Activated CD4-positive, CD25-positive, alpha-beta regulatory T cell treated with anti-CD3 and anti-CD28 coated beads, Interleukin-2, amount 50 U/mL, for 72 hours (primary cell): Measurements from ENCODE around the gene CCN5.
"Not testable (repeated sequence)": the region's sequence is repeated elsewhere in the genome, so short reads cannot be mapped to it uniquely, and the experiment has no call there.

Source experiments
- DNase-seq: peaks from one replicate; pipeline ENCODE4 v3.0.0; 2021

CCN5 gene

DNA sequence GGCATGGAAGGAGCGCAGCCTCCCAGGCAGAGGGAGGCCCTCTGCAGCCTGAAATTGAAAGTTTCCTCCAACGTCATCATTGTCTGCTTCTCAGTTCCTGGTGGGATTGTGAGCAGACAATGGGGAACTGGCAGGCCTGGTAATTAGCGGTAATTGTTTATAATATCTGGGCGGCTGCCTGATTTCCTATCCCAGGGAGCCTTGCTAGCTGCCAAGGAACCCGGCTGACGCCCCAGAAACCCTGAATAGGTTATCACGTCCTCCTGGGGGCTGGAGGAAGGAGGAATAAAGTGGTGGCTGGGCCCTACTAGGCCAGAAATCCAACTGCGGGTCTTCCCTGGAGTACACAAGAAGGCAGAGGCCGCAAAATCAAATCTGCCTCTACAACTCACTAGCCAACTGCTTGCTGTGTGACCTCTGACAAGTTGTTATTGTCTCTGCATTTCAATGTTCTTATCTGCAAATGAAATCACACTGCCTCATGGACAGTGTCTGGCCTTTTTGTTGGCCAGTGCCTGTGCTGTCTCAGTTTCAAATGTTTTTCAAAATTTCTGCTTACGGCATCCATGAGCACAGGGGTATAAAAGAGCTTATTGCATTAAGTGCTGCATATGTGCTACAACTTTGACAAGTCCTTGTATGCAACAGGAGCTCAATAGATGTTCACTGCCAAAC is 47.4 kb downstream of the CCN5 start:
- DNase-seq: no peak

- not testable (repeated sequence) for DNase-seq
These were observed 48.6 kb downstream of the CCN5 start for GRCh38 chr20:44763798-44764197.

GRCh38 chr20:44765091-44765490 is 49.9 kb downstream of the CCN5 start:
- no peak for DNase-seq

DNA sequence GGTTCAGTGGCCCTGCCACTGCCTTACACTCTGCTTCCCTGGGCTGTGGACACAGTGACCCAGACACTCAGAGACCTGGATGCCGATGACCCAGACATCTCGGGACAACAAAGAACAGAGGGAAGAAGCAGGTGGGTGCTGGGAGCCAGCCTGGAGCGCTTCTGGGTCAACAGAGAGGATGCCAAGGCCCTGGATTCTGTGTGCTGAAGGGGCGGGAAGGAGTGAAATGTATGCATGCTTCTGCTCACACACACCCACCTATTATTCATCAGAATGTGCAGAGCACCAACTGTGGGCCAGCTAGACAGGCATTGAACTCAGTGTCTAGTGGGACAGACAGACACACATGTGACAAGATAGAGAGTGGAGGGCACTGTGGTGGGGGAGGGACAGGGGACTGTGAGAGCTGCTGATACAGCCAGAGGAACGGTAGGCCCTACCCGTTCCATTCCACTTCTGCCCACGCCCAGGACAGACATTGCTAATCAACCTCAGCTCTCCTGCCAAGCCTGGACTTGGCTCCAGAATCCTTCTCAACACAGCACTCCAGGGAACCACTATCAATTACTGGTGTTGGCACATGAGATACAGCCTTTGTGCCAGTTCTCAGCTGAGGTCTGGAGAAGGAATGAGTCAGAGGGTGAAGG is 50.7 kb downstream of the CCN5 start:
- DNase-seq: no peak

GRCh38 chr20:44768256-44768655 is 53.1 kb downstream of the CCN5 start:
- DNase-seq: no peak

DNA sequence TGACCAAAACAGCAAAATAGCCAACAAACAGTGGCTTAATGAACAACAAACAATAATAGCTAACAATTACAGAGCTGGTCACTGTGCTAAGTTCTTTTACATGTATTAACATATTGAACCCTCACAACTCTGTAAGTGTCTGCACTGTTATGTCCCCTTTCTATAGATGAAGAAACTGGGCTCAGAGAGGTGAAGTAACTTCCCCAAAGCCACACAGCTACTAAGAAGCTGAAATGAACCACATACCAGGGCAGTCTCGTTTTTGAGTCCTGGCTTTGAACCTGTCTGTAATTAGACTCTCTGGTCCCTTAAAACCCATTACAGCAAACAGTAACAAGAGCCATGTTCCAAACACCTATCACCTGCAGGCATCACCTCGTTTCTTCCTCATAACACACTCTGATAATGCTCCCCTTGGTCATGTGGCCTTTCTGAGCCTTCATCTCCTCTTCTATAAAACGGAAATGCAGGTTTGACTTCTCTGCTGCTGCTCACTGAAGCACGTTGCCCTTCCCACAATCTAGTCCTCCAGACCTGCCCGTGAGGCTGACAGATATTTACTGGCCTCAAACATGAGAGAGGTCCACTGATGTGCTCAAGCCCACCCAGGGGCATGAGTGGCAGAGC is 53.8 kb downstream of the CCN5 start:
- DNase-seq: no peak

GRCh38 chr20:44769481-44769863 is 54.3 kb downstream of the CCN5 start:
- DNase-seq: no peak

DNA sequence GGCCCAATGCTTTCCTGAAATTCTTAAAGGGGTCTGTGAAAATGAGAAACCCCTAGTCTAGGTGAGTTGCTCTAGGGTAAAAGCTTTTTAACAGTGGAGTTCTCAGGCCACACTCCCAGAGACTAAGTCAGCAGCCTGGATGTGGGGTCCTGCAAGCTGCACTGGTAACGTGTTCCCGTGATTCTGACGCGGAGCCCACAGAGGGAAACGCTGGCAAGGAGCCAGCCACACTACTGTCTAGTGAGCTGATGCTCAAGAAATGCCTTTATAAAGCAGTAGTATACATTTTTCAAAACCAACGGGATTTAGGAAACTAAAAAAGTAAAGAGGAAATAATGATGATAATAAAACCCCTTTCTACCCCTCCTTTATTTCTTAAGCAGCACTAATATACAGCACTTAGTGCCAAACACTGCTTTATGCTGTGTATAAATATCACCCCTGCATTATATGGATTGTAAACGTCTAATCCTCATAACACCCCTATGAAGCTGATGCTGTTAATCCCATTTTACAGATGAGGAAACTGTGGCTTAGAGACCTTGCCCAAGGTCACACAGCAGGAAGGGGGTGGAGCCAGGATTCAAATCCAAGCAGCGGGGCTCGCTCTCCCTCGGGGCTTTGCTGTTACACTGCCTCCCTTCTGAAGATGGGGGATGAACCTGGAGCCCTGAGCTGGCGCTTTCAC is 55.5 kb downstream of the CCN5 start:
- DNase-seq: no peak

- DNase-seq: no peak
These were observed 56.0 kb downstream of the CCN5 start for GRCh38 chr20:44771172-44771535.

DNA sequence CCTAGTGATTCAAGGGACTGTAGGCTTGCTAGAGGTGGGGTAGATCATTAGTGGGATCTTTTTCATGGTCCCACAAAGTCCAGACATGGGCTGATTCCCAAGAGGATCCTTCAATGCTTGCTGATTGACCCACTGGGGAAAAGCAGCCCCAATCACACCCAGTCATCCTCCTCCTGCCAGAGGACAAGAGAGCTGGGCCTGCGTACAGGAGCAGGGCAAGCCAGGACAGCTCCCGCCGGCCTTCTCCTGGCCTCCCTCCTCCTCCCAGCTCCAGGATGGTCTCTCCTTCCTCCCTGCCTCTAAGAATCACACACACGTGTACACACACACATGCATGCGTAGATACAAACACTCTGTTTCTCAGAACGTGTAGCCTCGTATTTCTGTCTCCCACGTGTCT is 57.5 kb downstream of the CCN5 start:
- DNase-seq: no peak

- no peak for DNase-seq
These were observed 58.1 kb downstream of the CCN5 start for GRCh38 chr20:44773070-44773829.

GRCh38 chr20:44776980-44777379 is 61.8 kb downstream of the CCN5 start:
- DNase-seq: no peak
